Measurements from ENCODE around the gene GALNT17. TPM values are rescaled to one million over a fixed set of nuclear protein-coding genes. Genes with fewer than 3 reads are reported as not detected.

Gene GALNT17
- total RNA-seq, 1 donor from 2014 or later: 57.9 TPM

- ATAC-seq (no peak), DNase-seq (no peak)
- intact Hi-C loops (cut with micrococcal nuclease): no loop called here
These were observed 376.0 kb downstream of the GALNT17 start for GRCh38 chr7:71507680-71508602.

- ATAC-seq: peak; percentile 57
- intact Hi-C loops (cut with micrococcal nuclease): no loop called here
- DNase-seq: no peak
These were observed 377.4 kb downstream of the GALNT17 start for GRCh38 chr7:71509381-71509780.

GRCh38 chr7:71511361-71511807, 379.4 kb downstream of the GALNT17 start:
- no peak for DNase-seq
- intact Hi-C loops (cut with micrococcal nuclease): no loop called here
- no peak for ATAC-seq

GRCh38 chr7:71517940-71518699, 386.2 kb downstream of the GALNT17 start:
- intact Hi-C loops (cut with micrococcal nuclease): no loop called here
- peak; percentile 69 for ATAC-seq
- DNase-seq: no peak

GRCh38 chr7:71518880-71519279, 386.9 kb downstream of the GALNT17 start:
- ATAC-seq (no peak), DNase-seq (no peak)
- intact Hi-C loops (cut with micrococcal nuclease): no loop called here

GRCh38 chr7:71521506-71521905, 389.6 kb downstream of the GALNT17 start:
- intact Hi-C loops (cut with micrococcal nuclease): no loop called here
- ATAC-seq: peak; percentile 21
- no peak for DNase-seq

GRCh38 chr7:71526106-71526505, 394.2 kb downstream of the GALNT17 start:
- no peak for DNase-seq
- intact Hi-C loops (cut with micrococcal nuclease): no loop called here
- no peak for ATAC-seq

- ATAC-seq: no peak
- intact Hi-C loops (cut with micrococcal nuclease): no loop called here
- no peak for DNase-seq
These were observed 395.3 kb downstream of the GALNT17 start for GRCh38 chr7:71527213-71527612.

- intact Hi-C loops (cut with micrococcal nuclease): no loop called here
These were observed 403.7 kb downstream of the GALNT17 start for GRCh38 chr7:71535616-71536015.

GRCh38 chr7:71538210-71538609, 406.3 kb downstream of the GALNT17 start:
- intact Hi-C loops (cut with micrococcal nuclease): no loop called here
- DNase-seq (no peak), ATAC-seq (no peak)

More at GRCh38 chr7:71535616-71536015, 403.7 kb downstream of the GALNT17 start:
- ATAC-seq (no peak), DNase-seq (no peak)

- ATAC-seq (no peak), DNase-seq (no peak)
- intact Hi-C loops (cut with micrococcal nuclease): no loop called here
These were observed 407.7 kb downstream of the GALNT17 start for GRCh38 chr7:71539615-71540014.

- intact Hi-C loops (cut with micrococcal nuclease): no loop called here
- no peak for DNase-seq
- ATAC-seq: no peak
These were observed 409.9 kb downstream of the GALNT17 start for GRCh38 chr7:71541707-71542353.

GRCh38 chr7:71543396-71543795, 411.5 kb downstream of the GALNT17 start:
- no peak for ATAC-seq
- DNase-seq: no peak
- intact Hi-C loops (cut with micrococcal nuclease): no loop called here

- no peak for ATAC-seq
- intact Hi-C loops (cut with micrococcal nuclease): no loop called here
- DNase-seq: no peak
These were observed 412.9 kb downstream of the GALNT17 start for GRCh38 chr7:71544816-71545215.

- intact Hi-C loops (cut with micrococcal nuclease): no loop called here
- ATAC-seq: no peak
- DNase-seq: no peak
These were observed 415.5 kb downstream of the GALNT17 start for GRCh38 chr7:71547426-71547825.

- DNase-seq (no peak), ATAC-seq (no peak)
- intact Hi-C loops (cut with micrococcal nuclease): no loop called here
These were observed 416.8 kb downstream of the GALNT17 start for GRCh38 chr7:71548746-71549145.

- DNase-seq (no peak), ATAC-seq (no peak)
- intact Hi-C loops (cut with micrococcal nuclease): no loop called here
These were observed 421.4 kb downstream of the GALNT17 start for GRCh38 chr7:71553306-71553705.

- ATAC-seq: no peak
- DNase-seq: no peak
- intact Hi-C loops (cut with micrococcal nuclease): no loop called here
These were observed 423.8 kb downstream of the GALNT17 start for GRCh38 chr7:71555758-71556157.

- ATAC-seq: no peak
- DNase-seq: no peak
- intact Hi-C loops (cut with micrococcal nuclease): no loop called here
These were observed 427.1 kb downstream of the GALNT17 start for GRCh38 chr7:71558806-71559613.
